A549 (cell line): ENCODE results near the gene CBR3. TPM values are rescaled to one million over a fixed set of nuclear protein-coding genes. Genes with fewer than 3 reads are reported as not detected.

Experiments used
- ATAC-seq, 2 experiments: fragments of 200-7000 bp in 1 of 2; fragments of >200 bp in 1 of 2; cut with Nextera tagmentation in 1 of 2; cut with Tn5 transposase in 1 of 2; 3 replicates each; pipeline versions ENCODE4 v1.8.0 to v1.9.1; 2018 to 2020; ENCODE audit warnings: mild to moderate bottlenecking in 1 of 2, moderate library complexity in 1 of 2
- CTCF ChIA-PET: fragments of 300-600 bp; sonication (Branson Sonifier 250); formaldehyde crosslinking; extraction: SDS; loops from one replicate; lab custom pipeline; 2021; ENCODE audit warnings: antibody characterized with exemption, inconsistent platforms; lab: Yijun Ruan, JAX
- POLR2A ChIA-PET: fragments of 350-600 bp; formaldehyde crosslinking; extraction: SDS; loops from one replicate; lab custom pipeline; 2021; ENCODE audit warnings: antibody characterized with exemption, inconsistent platforms; lab: Yijun Ruan, JAX
- DNase-seq, 2 experiments: peaks; one replicate each; pipeline versions ENCODE4 v3.0.0 to v3.0.0-alpha.2; 2011 to 2016; ENCODE audit warnings: low read depth in 1 of 2, low spot score in 1 of 2
- FAIRE-seq: peaks from 2 replicates; lab custom pipeline; 2011; peaks lifted over from hg19 to GRCh38; lab: Jason Lieb, UNC
- H3K27ac ChIP-seq, 2 experiments: fragments of >200 bp; sonication (Bioruptor Twin); formaldehyde crosslinking; 3 replicates each; pipeline ENCODE4 v1.5.1; 2016 to 2017
- H3K4me1 ChIP-seq: fragments of >200 bp; sonication (Bioruptor Twin); formaldehyde crosslinking; 3 replicates; pipeline ENCODE4 v1.6.1; 2016
- H3K4me2 ChIP-seq: fragments of >200 bp; sonication (Bioruptor Twin); formaldehyde crosslinking; 3 replicates; pipeline ENCODE4 v1.6.1; 2016
- H3K4me3 ChIP-seq: fragments of >200 bp; sonication (Bioruptor Twin); formaldehyde crosslinking; 3 replicates; pipeline ENCODE4 v1.5.1; 2016
- H3K9me3 ChIP-seq: fragments of >200 bp; sonication (Bioruptor Twin); formaldehyde crosslinking; 3 replicates; pipeline ENCODE4 v1.6.1; 2016
- CEBPB ChIP-seq, 2 experiments: fragments of >200 bp in 1 of 2; sonication (Bioruptor Twin) in 1 of 2; formaldehyde crosslinking in 1 of 2; IDR thresholded peaks; 2 replicates each; pipeline ENCODE4 v1.6.1; 2012 to 2016
- CHD2 ChIP-seq: fragments of 150-350 bp; IDR thresholded peaks from 2 replicates; pipeline ENCODE4 v1.6.1; 2014; ENCODE audit warnings: low read length; ENCODE audit not compliant: partially characterized antibody
- CHD4 ChIP-seq: fragments of 200-600 bp; sonication (generic); IDR thresholded peaks from 2 replicates; pipeline ENCODE4 v1.6.1; 2016; ENCODE audit warnings: antibody characterized with exemption, mild to moderate bottlenecking, borderline replicate concordance
- FOXS1 ChIP-seq: fragments of 250-450 bp; sonication (Bioruptor Pico); IDR thresholded peaks from 2 replicates; pipeline ENCODE4 v1.5.0; 2020; ENCODE audit warnings: mild to moderate bottlenecking, moderate library complexity
- HOXA7 ChIP-seq: fragments of 250-450 bp; sonication (Bioruptor Pico); IDR thresholded peaks from 2 replicates; pipeline ENCODE4 v1.5.0; 2020; ENCODE audit warnings: mild to moderate bottlenecking, moderate library complexity
- HOXB13 ChIP-seq: fragments of 250-450 bp; sonication (Bioruptor Pico); IDR thresholded peaks from 2 replicates; pipeline ENCODE4 v1.5.0; 2020; ENCODE audit warnings: low read depth, mild to moderate bottlenecking, moderate library complexity
- JUN ChIP-seq, 2 experiments: fragments of >200 bp; sonication (Bioruptor Twin); formaldehyde crosslinking; IDR thresholded peaks; 2 replicates in 1 of 2; 3 replicates in 1 of 2; pipeline ENCODE4 v1.6.1; 2016 to 2017
- JUNB ChIP-seq: fragments of >200 bp; sonication (Bioruptor Twin); formaldehyde crosslinking; IDR thresholded peaks from 2 replicates; pipeline ENCODE4 v1.6.1; 2016
- MAZ ChIP-seq: fragments of 150-350 bp; IDR thresholded peaks from 2 replicates; pipeline ENCODE4 v1.6.1; 2014; ENCODE audit warnings: antibody characterized with exemption, low read depth, low read length, borderline replicate concordance
- NFE2L2 ChIP-seq: fragments of 150-350 bp; conservative IDR thresholded peaks from 2 replicates; pipeline ENCODE4 v1.6.1; 2014; ENCODE audit warnings: low read length
- NPAS2 ChIP-seq: fragments of 250-450 bp; sonication (Bioruptor Pico); IDR thresholded peaks from 2 replicates; pipeline ENCODE4 v1.8.0; 2022; ENCODE audit warnings: mild to moderate bottlenecking, moderate library complexity, borderline replicate concordance
- NR3C1 ChIP-seq: fragments of >200 bp; sonication (Bioruptor Twin); formaldehyde crosslinking; IDR thresholded peaks from 3 replicates; pipeline ENCODE4 v1.6.1; 2017
- PHF8 ChIP-seq: fragments of 200-600 bp; sonication (generic); IDR thresholded peaks from 2 replicates; pipeline ENCODE4 v1.6.1; 2016; ENCODE audit warnings: low read depth, mild to moderate bottlenecking, antibody characterized with exemption, moderate library complexity, borderline replicate concordance
- RAD21 ChIP-seq, 2 experiments: fragments of >200 bp in 1 of 2; sonication (Bioruptor Twin) in 1 of 2; formaldehyde crosslinking in 1 of 2; IDR thresholded peaks in 1 of 2; conservative IDR thresholded peaks in 1 of 2; 2 replicates in 1 of 2; 3 replicates in 1 of 2; pipeline ENCODE4 v1.6.1; 2012 to 2018; ENCODE audit warnings: inconsistent platforms in 1 of 2
- RCOR1 ChIP-seq: fragments of 150-350 bp; IDR thresholded peaks from 2 replicates; pipeline ENCODE4 v1.6.1; 2014; ENCODE audit warnings: antibody characterized with exemption, low read length, low read depth
- RFX5 ChIP-seq: fragments of 450-650 bp; IDR thresholded peaks from 2 replicates; pipeline ENCODE4 v1.7.1; 2014; ENCODE audit warnings: antibody characterized with exemption, mild to moderate bottlenecking, moderate library complexity
- SREBF2 ChIP-seq: fragments of 450-650 bp; IDR thresholded peaks from 2 replicates; pipeline ENCODE4 v1.6.1; 2014; ENCODE audit warnings: mild to moderate bottlenecking, moderate library complexity
- ZC3H11A ChIP-seq: fragments of 450-650 bp; IDR thresholded peaks from 2 replicates; pipeline ENCODE4 v1.6.1; 2014; ENCODE audit warnings: antibody characterized with exemption, mild to moderate bottlenecking
- WGBS: methylation state at CpG from one replicate; pipeline ENCODE4 v1.1.6; 2017; ENCODE audit errors: missing lambda C conversion rate; 5-methylcytosine and 5-hydroxymethylcytosine counted together
- polyA plus RNA-seq, 4 experiments: library from polyadenylated mRNA; depleted of rRNA in 3 of 4; stranded (reverse); fragments of >200 nt; fragmentation: RNase III in 1 of 4; extraction: RNeasy Plus Mini Kit Qiagen cat#74134 plus additional on column Dnase treatment in 1 of 4; gene quantifications; 2 replicates in 3 of 4; 3 replicates in 1 of 4; pipeline ENCODE4 v1.2.3, GENCODE V29; 2011 to 2017
- TF ChIP-seq, protein P1 (sequence below): IDR thresholded peaks from 2 replicates; pipeline ENCODE4 v1.6.1; 2012; ENCODE audit warnings: low read depth, borderline replicate concordance
- TF ChIP-seq, protein P2 (sequence below): fragments of 250-450 bp; sonication (Bioruptor Pico); IDR thresholded peaks from 2 replicates; pipeline ENCODE4 v1.5.0; 2020; ENCODE audit warnings: low read depth, mild to moderate bottlenecking, moderate library complexity
- TF ChIP-seq, protein P3 (sequence below): fragments of >200 bp; sonication (Bioruptor Twin); formaldehyde crosslinking; IDR thresholded peaks from 3 replicates; pipeline ENCODE4 v1.5.1; 2016
- TF ChIP-seq, protein P4 (sequence below): IDR thresholded peaks from 2 replicates; pipeline ENCODE4 v1.6.1; 2012

CBR3 gene
- polyA plus RNA-seq, 2 of the 4 experiments (the other 2 are of a cell fraction) = 5.9 to 6.1 TPM

DNA sequence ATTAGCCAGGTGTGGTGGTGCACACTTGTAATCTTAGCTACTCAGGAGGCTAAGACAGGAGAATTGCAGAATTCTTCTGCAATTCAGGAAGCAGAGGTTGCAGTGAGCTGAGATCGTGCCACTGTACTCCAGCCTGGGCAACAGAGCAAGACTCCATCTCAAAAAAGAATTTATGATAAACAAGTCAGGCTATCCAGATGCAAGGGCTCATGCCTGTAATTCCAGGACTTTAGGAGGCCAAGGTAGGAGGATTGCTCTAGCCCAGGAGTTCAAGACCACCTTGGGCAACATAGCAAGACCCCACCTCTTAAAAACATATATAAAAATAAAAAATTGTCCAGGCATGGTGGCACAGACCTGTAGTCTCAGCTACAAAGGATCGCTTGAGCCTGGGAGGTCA is 10.5 kb upstream of the CBR3 start:
- H3K9me3 ChIP-seq = no peaks in the 10 kb centered on the region
- H3K27ac ChIP-seq = no peak overlapping the region
- TF ChIP-seq ZC3H11A (no peak), CHD2 (no peak), SREBF2 (no peak), CEBPB (IDR thresholded peaks at IDR 0.05) (no peak), PHF8 (no peak), JUN (IDR thresholded peaks at IDR 0.05) (no peak), NR3C1 (no peak), FOXS1 (CRISPR knock-in tag) (no peak), HOXA7 (CRISPR knock-in tag) (no peak)
- TF ChIP-seq, protein P1, sequence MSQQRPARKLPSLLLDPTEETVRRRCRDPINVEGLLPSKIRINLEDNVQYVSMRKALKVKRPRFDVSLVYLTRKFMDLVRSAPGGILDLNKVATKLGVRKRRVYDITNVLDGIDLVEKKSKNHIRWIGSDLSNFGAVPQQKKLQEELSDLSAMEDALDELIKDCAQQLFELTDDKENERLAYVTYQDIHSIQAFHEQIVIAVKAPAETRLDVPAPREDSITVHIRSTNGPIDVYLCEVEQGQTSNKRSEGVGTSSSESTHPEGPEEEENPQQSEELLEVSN = no peak
- TF ChIP-seq, protein P2, sequence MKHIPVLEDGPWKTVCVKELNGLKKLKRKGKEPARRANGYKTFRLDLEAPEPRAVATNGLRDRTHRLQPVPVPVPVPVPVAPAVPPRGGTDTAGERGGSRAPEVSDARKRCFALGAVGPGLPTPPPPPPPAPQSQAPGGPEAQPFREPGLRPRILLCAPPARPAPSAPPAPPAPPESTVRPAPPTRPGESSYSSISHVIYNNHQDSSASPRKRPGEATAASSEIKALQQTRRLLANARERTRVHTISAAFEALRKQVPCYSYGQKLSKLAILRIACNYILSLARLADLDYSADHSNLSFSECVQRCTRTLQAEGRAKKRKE (CRISPR knock-in tag) = no peak
- H3K4me3 ChIP-seq = no peak overlapping the region
- peaks cover 3% of the 10 kb centered on the region; the same call in 1 of the 3 replicates for H3K4me1 ChIP-seq
- no peak for ATAC-seq
- FAIRE-seq = no peak
- ChIA-PET CTCF (interaction anchor here (0.7 to 5.9 kb wide), 7 partner anchors 9 to 86 kb away, joined by 3 to 49 read pairs (median 3); no protein-coding TSS in a partner anchor), POLR2A (no interaction called here)
- no peak overlapping the region for H3K4me2 ChIP-seq
- DNase-seq = no peak
- WGBS = 92% methylated on average over 2 of the region's 2 CpGs

DNA sequence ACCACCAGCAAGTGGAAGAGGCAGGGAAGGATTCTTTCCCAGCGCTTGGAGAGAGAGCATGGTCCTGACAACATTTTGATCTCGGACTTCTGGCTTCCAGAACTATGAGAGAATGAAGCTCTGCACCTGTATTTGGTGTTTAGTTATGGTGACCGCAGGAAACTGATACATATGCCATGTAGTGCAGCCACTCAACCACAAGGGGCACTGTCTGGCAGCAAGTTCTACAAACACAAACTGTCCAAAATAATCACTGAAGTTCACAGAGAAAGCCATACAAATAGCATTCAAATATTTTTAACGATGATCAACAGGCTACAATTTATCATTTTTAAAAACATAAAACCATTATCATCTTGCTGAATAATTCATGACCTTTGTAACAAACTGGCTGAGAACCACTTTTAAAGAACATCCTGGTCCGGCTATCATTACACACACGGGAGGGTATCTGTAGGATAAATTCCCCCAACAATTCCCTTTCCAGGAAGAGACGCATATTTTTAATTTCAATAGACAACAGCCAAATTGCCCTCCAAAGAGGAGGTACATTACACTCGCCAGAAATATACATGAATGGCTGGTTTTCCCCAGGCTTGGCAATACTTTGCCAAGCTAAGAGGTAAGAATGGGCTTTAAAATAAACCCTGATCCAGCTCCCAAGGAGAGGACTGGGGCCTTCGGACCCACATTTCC is 9.2 kb upstream of the CBR3 start:
- Histone ChIP-seq H3K4me3 (no peak overlapping the region), H3K27ac (no peak overlapping the region), H3K4me2 (no peak overlapping the region), H3K4me1 (peaks cover 5% of the 10 kb centered on the region; the same call in 1 of the 3 replicates), H3K9me3 (no peaks in the 10 kb centered on the region)
- FAIRE-seq (no peak), DNase-seq (peak in 1 of 2 experiments; percentile 51), ATAC-seq (peak in 1 of 2 experiments; percentile 47; a peak in 2 of 6 replicates)
- TF ChIP-seq JUNB = no peak
- TF ChIP-seq, protein P3, sequence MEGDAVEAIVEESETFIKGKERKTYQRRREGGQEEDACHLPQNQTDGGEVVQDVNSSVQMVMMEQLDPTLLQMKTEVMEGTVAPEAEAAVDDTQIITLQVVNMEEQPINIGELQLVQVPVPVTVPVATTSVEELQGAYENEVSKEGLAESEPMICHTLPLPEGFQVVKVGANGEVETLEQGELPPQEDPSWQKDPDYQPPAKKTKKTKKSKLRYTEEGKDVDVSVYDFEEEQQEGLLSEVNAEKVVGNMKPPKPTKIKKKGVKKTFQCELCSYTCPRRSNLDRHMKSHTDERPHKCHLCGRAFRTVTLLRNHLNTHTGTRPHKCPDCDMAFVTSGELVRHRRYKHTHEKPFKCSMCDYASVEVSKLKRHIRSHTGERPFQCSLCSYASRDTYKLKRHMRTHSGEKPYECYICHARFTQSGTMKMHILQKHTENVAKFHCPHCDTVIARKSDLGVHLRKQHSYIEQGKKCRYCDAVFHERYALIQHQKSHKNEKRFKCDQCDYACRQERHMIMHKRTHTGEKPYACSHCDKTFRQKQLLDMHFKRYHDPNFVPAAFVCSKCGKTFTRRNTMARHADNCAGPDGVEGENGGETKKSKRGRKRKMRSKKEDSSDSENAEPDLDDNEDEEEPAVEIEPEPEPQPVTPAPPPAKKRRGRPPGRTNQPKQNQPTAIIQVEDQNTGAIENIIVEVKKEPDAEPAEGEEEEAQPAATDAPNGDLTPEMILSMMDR = peak; percentile 55
- 34% methylated on average over 9 of the region's 9 CpGs for WGBS
- POLR2A ChIA-PET = no interaction called here
- CTCF ChIA-PET = interaction anchor here (0.5 to 5.9 kb wide), 8 partner anchors 12 to 204 kb away, joined by 3 to 49 read pairs (median 3); no protein-coding TSS in a partner anchor

DNA sequence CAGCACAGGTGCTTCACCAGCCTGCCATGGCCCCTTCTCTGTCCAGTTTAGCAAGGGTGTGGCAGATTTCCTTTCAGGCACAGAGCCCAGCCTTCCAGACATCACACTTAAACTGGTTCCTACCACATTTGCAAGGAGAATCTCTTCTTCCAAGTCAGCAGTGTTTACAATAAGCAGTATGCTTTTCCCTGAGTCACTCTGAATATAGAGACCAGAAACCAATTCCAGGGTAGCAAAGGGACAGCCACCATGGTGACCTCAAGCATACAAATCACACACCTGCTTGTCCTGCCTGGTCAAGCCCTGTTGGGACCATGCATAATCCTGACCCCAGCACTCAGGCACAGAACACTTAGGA is 8.7 kb upstream of the CBR3 start:
- ChIA-PET CTCF (interaction anchor here (0.7 to 5.9 kb wide), 5 partner anchors 12 to 84 kb away, joined by 3 to 49 read pairs (median 3); no protein-coding TSS in a partner anchor), POLR2A (no interaction called here)
- H3K4me3 ChIP-seq = no peak overlapping the region
- H3K4me2 ChIP-seq = no peak overlapping the region
- H3K9me3 ChIP-seq = no peaks in the 10 kb centered on the region
- DNase-seq = no peak
- ATAC-seq = no peak
- TF ChIP-seq NPAS2 (no peak), HOXB13 (no peak), CHD4 (no peak), RAD21 (conservative IDR thresholded peaks at IDR 0.05 in 1 of 2, IDR thresholded peaks at IDR 0.05 in 1 of 2) (no peak), RFX5 (no peak), NFE2L2 (no peak), RCOR1 (no peak), MAZ (no peak)
- TF ChIP-seq, protein P1 = no peak
- TF ChIP-seq, protein P4, sequence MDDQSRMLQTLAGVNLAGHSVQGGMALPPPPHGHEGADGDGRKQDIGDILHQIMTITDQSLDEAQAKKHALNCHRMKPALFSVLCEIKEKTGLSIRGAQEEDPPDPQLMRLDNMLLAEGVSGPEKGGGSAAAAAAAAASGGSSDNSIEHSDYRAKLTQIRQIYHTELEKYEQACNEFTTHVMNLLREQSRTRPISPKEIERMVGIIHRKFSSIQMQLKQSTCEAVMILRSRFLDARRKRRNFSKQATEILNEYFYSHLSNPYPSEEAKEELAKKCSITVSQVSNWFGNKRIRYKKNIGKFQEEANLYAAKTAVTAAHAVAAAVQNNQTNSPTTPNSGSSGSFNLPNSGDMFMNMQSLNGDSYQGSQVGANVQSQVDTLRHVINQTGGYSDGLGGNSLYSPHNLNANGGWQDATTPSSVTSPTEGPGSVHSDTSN = no peak
- peaks cover 7% of the 10 kb centered on the region; the same call in 1 of the 3 replicates for H3K4me1 ChIP-seq
- no peak overlapping the region for H3K27ac ChIP-seq
- FAIRE-seq = no peak
